Mesendoderm (in vitro differentiated cells): Measurements from ENCODE around the gene MTFP1.
A peak's percentile ranks its signal among the peaks of the same experiment; 100 is the strongest.

ENCODE experiments used
- DNase-seq: peaks from one replicate; pipeline ENCODE4 v3.0.0; 2013
- H2AK5ac ChIP-seq: 2 replicates; pipeline ENCODE4 v1.6.1; 2013; ENCODE audit warnings: low read length, inconsistent platforms
- H2BK120ac ChIP-seq: 2 replicates; pipeline ENCODE4 v1.6.1; 2013; ENCODE audit warnings: low read depth, mild to moderate bottlenecking, low read length, moderate library complexity, mixed read lengths
- H2BK15ac ChIP-seq: replicated peaks from 2 replicates; pipeline ENCODE4 v1.6.1; 2013; ENCODE audit warnings: low read depth, mild to moderate bottlenecking, moderate library complexity
- H2BK5ac ChIP-seq: 2 replicates; pipeline ENCODE4 v1.6.1; 2013; ENCODE audit warnings: low read length, inconsistent platforms
- H3K18ac ChIP-seq: 2 replicates; pipeline ENCODE4 v1.6.1; 2013; ENCODE audit warnings: mild to moderate bottlenecking, low read length, mixed read lengths
- H3K23ac ChIP-seq: one replicate; pipeline ENCODE4 v1.6.1; 2013; ENCODE audit warnings: low read length
- H3K27ac ChIP-seq: 2 replicates; pipeline ENCODE4 v1.5.1; 2013; ENCODE audit warnings: low read depth, mild to moderate bottlenecking, inconsistent platforms, low read length, moderate library complexity
- H3K27me3 ChIP-seq: 2 replicates; pipeline ENCODE4 v1.6.1; 2013; ENCODE audit warnings: low read length, control low read depth, mild to moderate bottlenecking, inconsistent platforms; ENCODE audit not compliant: insufficient read depth, poor library complexity
- H3K36me3 ChIP-seq: 2 replicates; pipeline ENCODE4 v1.6.1; 2013; ENCODE audit warnings: low read length, inconsistent platforms; ENCODE audit not compliant: control insufficient read depth, insufficient read depth
- H3K4ac ChIP-seq: one replicate; pipeline ENCODE4 v1.6.1; 2013; ENCODE audit warnings: low read depth, mild to moderate bottlenecking, low read length, moderate library complexity
- H3K4me1 ChIP-seq: 2 replicates; pipeline ENCODE4 v1.6.1; 2013; ENCODE audit warnings: low read depth, low read length, inconsistent platforms; ENCODE audit not compliant: control insufficient read depth
- H3K4me2 ChIP-seq: 2 replicates; pipeline ENCODE4 v1.6.1; 2013; ENCODE audit warnings: low read length
- H3K4me3 ChIP-seq: 2 replicates; pipeline ENCODE4 v1.5.1; 2013; ENCODE audit warnings: mild to moderate bottlenecking, low read length
- H3K56ac ChIP-seq: one replicate; pipeline ENCODE4 v1.6.1; 2013; ENCODE audit warnings: low read length
- H3K79me1 ChIP-seq: 2 replicates; pipeline ENCODE4 v1.6.1; 2013; ENCODE audit warnings: low read length, inconsistent platforms
- H3K79me2 ChIP-seq: 2 replicates; pipeline ENCODE4 v1.6.1; 2013; ENCODE audit warnings: mild to moderate bottlenecking, low read length; ENCODE audit not compliant: control insufficient read depth, insufficient read depth
- H3K9ac ChIP-seq: 2 replicates; pipeline ENCODE4 v1.6.1; 2013; ENCODE audit warnings: low read length, inconsistent platforms
- H4K5ac ChIP-seq: one replicate; pipeline ENCODE4 v1.6.1; 2013; ENCODE audit warnings: low read length
- H4K8ac ChIP-seq: one replicate; pipeline ENCODE4 v1.6.1; 2013; ENCODE audit warnings: low read depth, mild to moderate bottlenecking, control low read depth, low read length, moderate library complexity
- WGBS: extraction: QIAGEN DNeasy Blood & Tissue Kit; methylation state at CpG from one replicate; pipeline ENCODE4 v1.1.7; 2013; ENCODE audit warnings: low lambda C conversion rate, missing lambda C conversion rate; ENCODE audit not compliant: insufficient coverage; ENCODE audit errors: extremely low coverage; 5-methylcytosine and 5-hydroxymethylcytosine counted together

Gene MTFP1

DNA sequence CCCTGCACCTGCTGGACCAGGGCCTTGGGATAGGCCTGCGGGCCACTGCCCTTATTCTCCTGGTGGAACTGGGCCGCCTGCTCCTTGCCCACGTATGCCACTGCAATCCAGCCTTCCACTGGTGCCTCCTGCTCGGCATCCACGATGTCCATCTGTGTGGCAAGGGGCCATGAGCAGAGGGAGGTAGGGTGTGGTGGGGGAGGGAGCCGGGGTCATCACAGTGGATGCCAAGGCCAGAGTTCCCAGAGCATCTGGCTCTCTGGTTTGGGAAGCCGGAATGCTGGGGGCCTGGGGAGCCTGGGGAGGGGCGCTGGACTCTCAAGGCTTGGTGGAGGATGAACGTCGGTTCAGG is 39.0 kb upstream of the MTFP1 start:
- Histone ChIP-seq H3K4me3 (peak overlapping the region; percentile 66), H4K5ac (no peak overlapping the region), H3K4ac (no peak overlapping the region), H2BK5ac (no peak overlapping the region), H3K27ac (no peak overlapping the region), H3K56ac (peak overlapping the region; percentile 84), H3K79me1 (no peaks in the 10 kb centered on the region), H3K23ac (no peak overlapping the region), H3K79me2 (no peaks in the 10 kb centered on the region), H2AK5ac (no peak overlapping the region), H3K36me3 (no peaks in the 10 kb centered on the region), H3K4me2 (peak overlapping the region; percentile 68), H3K18ac (peak overlapping the region; percentile 87), H4K8ac (no peak overlapping the region), H2BK120ac (no peak overlapping the region), H2BK15ac (no peak overlapping the region), H3K4me1 (no peaks in the 10 kb centered on the region), H3K9ac (peak overlapping the region; percentile 84), H3K27me3 (no peaks in the 10 kb centered on the region)
- no CpG with 5 or more reads among the region's 10 CpGs for WGBS
- DNase-seq, result no peak

- Histone ChIP-seq H2BK5ac (no peak within 1 kb of the TSS), H3K4me1 (no peaks in the 10 kb centered on the region), H3K4me2 (peak within 1 kb of the TSS; percentile 68), H3K4me3 (peak within 1 kb of the TSS; percentile 66), H2AK5ac (no peak within 1 kb of the TSS), H3K56ac (peak within 1 kb of the TSS; percentile 84), H3K36me3 (no peaks in the 10 kb centered on the region), H3K79me2 (no peaks in the 10 kb centered on the region), H2BK120ac (no peak within 1 kb of the TSS), H3K27me3 (no peaks in the 10 kb centered on the region), H3K79me1 (no peaks in the 10 kb centered on the region), H2BK15ac (no peak within 1 kb of the TSS), H4K5ac (no peak within 1 kb of the TSS), H3K23ac (no peak within 1 kb of the TSS), H4K8ac (no peak within 1 kb of the TSS), H3K9ac (peak within 1 kb of the TSS; percentile 84), H3K18ac (peak within 1 kb of the TSS; percentile 87), H3K27ac (no peak within 1 kb of the TSS), H3K4ac (peak within 1 kb of the TSS; percentile 73)
- DNase-seq, result peak; percentile 93
- WGBS, result no CpG with 5 or more reads among the region's 95 CpGs
Observed at GRCh38 chr22:30386960-30387827, 38.4 kb upstream of the MTFP1 start, which contains the start of gene RNF215. Gene RNF215, minus strand, starts transcription at chr22:30387411. Its CDS starts 98 bp downstream, at chr22:30387313.

DNA sequence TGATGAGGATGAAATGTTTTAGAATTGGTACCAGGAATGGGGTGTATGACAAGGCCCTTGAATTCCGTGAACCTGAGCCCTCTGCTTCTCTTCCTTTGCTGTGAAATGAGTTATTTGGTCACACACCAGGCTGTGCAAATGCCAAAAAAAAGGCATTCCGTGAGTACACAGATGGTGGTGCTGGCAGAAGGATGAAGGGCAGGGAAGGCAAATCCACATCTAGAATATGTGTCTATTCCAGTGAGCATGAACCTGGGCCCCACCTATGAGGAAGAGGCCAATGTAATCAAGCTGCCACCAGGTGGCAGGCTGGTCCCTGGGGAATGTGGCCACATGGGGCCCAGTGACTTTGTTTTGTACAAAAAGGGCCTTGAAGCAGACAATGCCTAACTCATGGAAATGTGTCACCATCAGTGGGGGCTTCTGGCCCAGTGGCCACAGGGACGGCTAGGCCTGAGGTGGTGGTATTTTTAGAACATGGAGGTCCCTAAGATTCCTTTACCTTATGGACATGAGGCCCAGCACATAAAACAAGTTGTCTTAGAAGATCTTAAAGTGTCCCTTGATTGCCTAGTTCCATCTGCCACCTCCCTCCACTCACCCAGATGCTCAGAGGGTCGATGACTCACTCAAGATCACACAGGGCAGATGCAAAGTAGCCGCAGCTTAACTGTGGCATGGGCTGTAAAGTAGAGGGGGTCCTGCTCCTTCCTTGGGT is 34.4 kb upstream of the MTFP1 start:
- no peak overlapping the region for H3K9ac ChIP-seq
- no peak overlapping the region for H4K5ac ChIP-seq
- no CpG with 5 or more reads among the region's 5 CpGs for WGBS
- no peak overlapping the region for H3K18ac ChIP-seq
- H3K79me2 ChIP-seq, result no peaks in the 10 kb centered on the region
- peak; percentile 86 for DNase-seq
- H3K79me1 ChIP-seq, result no peaks in the 10 kb centered on the region
- H3K27me3 ChIP-seq, result no peaks in the 10 kb centered on the region
- no peak overlapping the region for H2BK5ac ChIP-seq
- no peak overlapping the region for H3K4ac ChIP-seq
- H2BK120ac ChIP-seq, result no peak overlapping the region
- no peak overlapping the region for H3K23ac ChIP-seq
- H3K27ac ChIP-seq, result no peak overlapping the region
- peak overlapping the region; percentile 95 for H2AK5ac ChIP-seq
- H3K56ac ChIP-seq, result peak overlapping the region; percentile 62
- H3K4me1 ChIP-seq, result peaks cover 2% of the 10 kb centered on the region
- no peak overlapping the region for H4K8ac ChIP-seq
- H3K4me2 ChIP-seq, result no peak overlapping the region
- no peaks in the 10 kb centered on the region for H3K36me3 ChIP-seq
- no peak overlapping the region for H3K4me3 ChIP-seq
- no peak overlapping the region for H2BK15ac ChIP-seq

DNA sequence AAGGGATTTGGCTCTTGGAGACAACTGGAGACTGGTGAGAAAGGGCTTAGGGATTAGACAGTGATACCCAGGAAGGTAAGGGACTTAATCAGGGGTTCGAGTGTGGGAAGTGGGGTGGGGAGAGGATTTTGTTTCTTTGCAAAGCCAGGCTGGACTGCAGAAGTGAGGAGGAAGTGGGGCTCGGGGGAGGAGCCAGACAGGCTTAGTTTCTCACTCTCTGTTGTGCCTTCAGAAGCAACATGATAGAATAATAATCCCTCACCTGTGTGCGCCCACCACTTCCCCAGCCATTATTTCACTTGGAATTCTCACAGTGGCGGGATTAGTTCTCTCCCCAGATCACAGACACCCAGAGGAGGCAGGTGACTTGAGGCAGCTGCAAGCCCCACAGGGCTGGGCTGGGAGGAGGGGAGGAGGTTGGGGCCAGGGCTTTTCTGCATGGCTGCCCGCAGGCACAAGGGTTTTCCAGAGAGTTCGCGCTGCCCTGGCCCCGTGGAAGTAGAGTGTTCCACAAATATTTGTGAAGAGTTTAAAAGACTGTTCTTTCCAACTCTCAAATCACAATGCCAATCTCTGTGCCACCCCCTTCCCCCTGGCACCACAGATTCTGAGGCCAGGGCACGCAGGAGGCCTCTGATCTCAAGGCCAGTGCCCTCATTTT is 32.8 kb upstream of the MTFP1 start:
- WGBS, result no CpG with 5 or more reads among the region's 9 CpGs
- Histone ChIP-seq H2BK120ac (no peak overlapping the region), H3K27ac (no peak overlapping the region), H4K5ac (no peak overlapping the region), H3K18ac (peak overlapping the region; percentile 7), H3K79me1 (no peaks in the 10 kb centered on the region), H4K8ac (no peak overlapping the region), H3K9ac (no peak overlapping the region), H2BK15ac (no peak overlapping the region), H3K4me1 (peaks cover 5% of the 10 kb centered on the region), H2BK5ac (no peak overlapping the region), H3K27me3 (no peaks in the 10 kb centered on the region), H2AK5ac (no peak overlapping the region), H3K4me3 (no peak overlapping the region), H3K36me3 (no peaks in the 10 kb centered on the region), H3K56ac (peak overlapping the region; percentile 52), H3K4ac (no peak overlapping the region), H3K23ac (no peak overlapping the region), H3K79me2 (no peaks in the 10 kb centered on the region), H3K4me2 (no peak overlapping the region)
- peak; percentile 37 for DNase-seq

DNA sequence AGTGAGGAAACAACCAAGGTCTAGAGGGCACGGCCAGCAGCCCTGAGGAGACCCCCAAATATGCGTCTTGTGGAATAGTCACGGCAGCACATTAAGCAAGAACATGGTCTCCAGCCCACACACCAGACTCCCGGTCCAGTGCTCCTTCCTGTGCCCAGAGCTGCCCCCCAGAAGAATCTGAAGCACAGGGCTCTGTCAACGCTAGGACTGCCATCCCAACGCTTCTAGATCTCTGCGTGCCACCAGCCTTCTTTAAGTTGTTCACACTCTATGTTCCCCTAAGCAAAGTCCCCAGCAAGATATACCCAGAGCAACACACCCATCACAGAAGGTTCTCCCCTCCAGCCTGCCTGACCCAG is 32.3 kb upstream of the MTFP1 start:
- Histone ChIP-seq H3K79me2 (no peaks in the 10 kb centered on the region), H3K27ac (no peak overlapping the region), H3K79me1 (no peaks in the 10 kb centered on the region), H3K4ac (no peak overlapping the region), H3K4me3 (no peak overlapping the region), H2AK5ac (peak overlapping the region; percentile 34), H3K4me1 (peaks cover 9% of the 10 kb centered on the region), H3K56ac (peak overlapping the region; percentile 52), H2BK15ac (no peak overlapping the region), H3K36me3 (no peaks in the 10 kb centered on the region), H3K4me2 (no peak overlapping the region), H3K27me3 (no peaks in the 10 kb centered on the region), H2BK120ac (no peak overlapping the region), H3K23ac (no peak overlapping the region), H3K9ac (no peak overlapping the region), H4K5ac (no peak overlapping the region), H3K18ac (no peak overlapping the region), H4K8ac (no peak overlapping the region), H2BK5ac (no peak overlapping the region)
- WGBS, result no CpG with 5 or more reads among the region's 7 CpGs
- no peak for DNase-seq
